HepG2 (cell line): Measurements from ENCODE around the gene CBLC. TPM values are rescaled to one million over a fixed set of nuclear protein-coding genes. Genes with fewer than 3 reads are reported as not detected.

Experiments
- E2F1 ChIP-seq: sonication (generic); formaldehyde crosslinking; IDR thresholded peaks from 2 replicates; pipeline ENCODE4 v1.5.0; 2020; ENCODE audit warnings: missing genetic modification reagents
- MAFG ChIP-seq: sonication (generic); formaldehyde crosslinking; IDR thresholded peaks from 2 replicates; pipeline ENCODE4 v1.5.1; 2020; ENCODE audit warnings: mild to moderate bottlenecking, missing genetic modification reagents
- MIER3 ChIP-seq: IDR thresholded peaks from 2 replicates; pipeline ENCODE4 v1.6.1; 2016; ENCODE audit warnings: missing compliant biosample characterization, borderline replicate concordance
- NFE2 ChIP-seq: sonication (generic); formaldehyde crosslinking; IDR thresholded peaks from 2 replicates; pipeline ENCODE4 v1.4.0; 2020; ENCODE audit warnings: missing genetic modification reagents
- ZBTB1 ChIP-seq: sonication (generic); formaldehyde crosslinking; IDR thresholded peaks from 2 replicates; pipeline ENCODE4 v1.4.0; 2020; ENCODE audit warnings: missing genetic modification reagents, borderline replicate concordance
- ZBTB25 ChIP-seq: IDR thresholded peaks from 2 replicates; pipeline ENCODE4 v1.6.1; 2018; ENCODE audit warnings: missing genetic modification reagents
- ZBTB37 ChIP-seq: sonication (generic); formaldehyde crosslinking; IDR thresholded peaks from 2 replicates; pipeline ENCODE4 v1.4.0; 2020; ENCODE audit warnings: mild to moderate bottlenecking, missing genetic modification reagents
- ZNF260 ChIP-seq: sonication (generic); formaldehyde crosslinking; IDR thresholded peaks from 2 replicates; pipeline ENCODE4 v1.4.0; 2020; ENCODE audit warnings: missing genetic modification reagents, low read depth, mild to moderate bottlenecking, borderline replicate concordance
- ZNF276 ChIP-seq: sonication (generic); formaldehyde crosslinking; IDR thresholded peaks from 2 replicates; pipeline ENCODE4 v1.4.0; 2020; ENCODE audit warnings: mild to moderate bottlenecking, low read depth, missing genetic modification reagents
- ZNF282 ChIP-seq: fragments of 450-650 bp; IDR thresholded peaks from 2 replicates; pipeline ENCODE4 v1.6.1; 2018; ENCODE audit not compliant: partially characterized antibody
- ZNF296 ChIP-seq: sonication (generic); formaldehyde crosslinking; conservative IDR thresholded peaks from 2 replicates; pipeline ENCODE4 v1.5.0; 2020; ENCODE audit warnings: mild to moderate bottlenecking, missing genetic modification reagents
- ZNF407 ChIP-seq: sonication (generic); formaldehyde crosslinking; IDR thresholded peaks from one replicate; pipeline ENCODE4 v1.5.1; 2020; ENCODE audit warnings: mild to moderate bottlenecking, missing genetic modification reagents; ENCODE audit errors: not compliant biosample characterization
- ZNF556 ChIP-seq: sonication (generic); formaldehyde crosslinking; IDR thresholded peaks from 2 replicates; pipeline ENCODE4 v1.4.0; 2020; ENCODE audit warnings: mild to moderate bottlenecking, missing genetic modification reagents, borderline replicate concordance
- polyA plus RNA-seq, 8 experiments: library from polyadenylated mRNA; depleted of rRNA in 3 of 8; stranded (reverse) in 7 of 8; unstranded in 1 of 8; fragments of >200 nt; fragmentation: Illumina TruSeq in 4 of 8; extraction: Trizol in 4 of 8; gene quantifications; 2 replicates each; pipeline versions ENCODE4 v1.2.1 to v1.2.3, GENCODE V29; 2011 to 2016; ENCODE audit warnings: low read depth in 4 of 8, missing spikeins in 1 of 8, mixed read lengths in 1 of 8; ENCODE audit not compliant: insufficient read depth in 1 of 8
- total RNA-seq, 5 experiments: library from RNA; depleted of rRNA; stranded (reverse); fragments of >200 nt; fragmentation: Illumina TruSeq; extraction: Trizol; gene quantifications; 2 replicates each; pipeline ENCODE4 v1.2.3, GENCODE V29; 2016; ENCODE audit warnings: low read depth in 1 of 5

Gene CBLC
- total and polyA plus RNA-seq, 2 of the 13 experiments (the other 11 are each of a cell fraction or from before 2014, with no cell fraction given) = 1.8 to 2.6 TPM

- TF ChIP-seq E2F1 = no peak
- TF ChIP-seq MAFG = 0 out of 2 replicates have a peak, but pooled peaks have one; percentile 30
- no peak for TF ChIP-seq ZBTB37 (CRISPR knock-in tag)
- TF ChIP-seq NFE2 (CRISPR knock-in tag) = no peak
- no peak for TF ChIP-seq ZNF556
- TF ChIP-seq ZNF407 (CRISPR knock-in tag) = peak; percentile 13
- no peak for TF ChIP-seq ZBTB1 (CRISPR knock-in tag)
- peak; percentile 90 for TF ChIP-seq ZNF296
- no peak for TF ChIP-seq MIER3
- TF ChIP-seq ZNF282 = no peak
- no peak; the same call in 1 of the 2 replicates for TF ChIP-seq ZBTB25 (CRISPR knock-in tag)
- no peak; the same call in 1 of the 2 replicates for TF ChIP-seq ZNF276 (CRISPR knock-in tag)
- no peak for TF ChIP-seq ZNF260 (CRISPR knock-in tag)
Measured at GRCh38 chr19:44808463-44809371, 31.0 kb downstream of the CBLC start, which contains the start of gene BCAM (continued).
